DMS153 (cell line): Measurements from ENCODE around the gene P3H2.
"Not testable (repeated sequence)": the region's sequence is repeated elsewhere in the genome, so short reads cannot be mapped to it uniquely, and the experiment has no call there.

ENCODE experiments used
- DNase-seq: peaks from one replicate; lab custom pipeline; 2025; lab: John Stamatoyannopoulos, UW

Gene P3H2

GRCh38 chr3:190084983-190085382 is 35.7 kb downstream of the P3H2 start:
- no peak for DNase-seq

GRCh38 chr3:190083635-190084034 is 37.1 kb downstream of the P3H2 start:
- no peak for DNase-seq

DNA sequence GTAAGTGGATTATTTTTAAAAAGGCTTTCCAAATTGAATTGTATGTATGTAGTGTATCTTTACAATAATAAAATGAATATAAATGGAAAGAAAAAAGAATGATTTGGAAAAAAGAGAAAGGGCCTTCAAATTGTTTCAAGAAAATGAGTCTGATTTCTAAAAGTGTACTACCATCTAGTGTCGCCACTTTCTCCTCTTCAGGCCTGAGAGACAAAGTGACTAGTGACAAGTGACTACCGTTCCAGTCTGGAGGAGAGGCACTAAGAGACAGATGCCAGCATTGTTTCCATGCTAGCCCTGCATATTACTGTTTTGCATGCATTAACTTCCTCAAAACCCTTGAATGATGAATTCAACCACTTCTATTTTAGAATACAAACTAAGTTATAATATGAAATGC is 39.3 kb downstream of the P3H2 start:
- no peak for DNase-seq

- DNase-seq = not testable (repeated sequence)
Measured at GRCh38 chr3:190079173-190079572, 41.5 kb downstream of the P3H2 start.

DNA sequence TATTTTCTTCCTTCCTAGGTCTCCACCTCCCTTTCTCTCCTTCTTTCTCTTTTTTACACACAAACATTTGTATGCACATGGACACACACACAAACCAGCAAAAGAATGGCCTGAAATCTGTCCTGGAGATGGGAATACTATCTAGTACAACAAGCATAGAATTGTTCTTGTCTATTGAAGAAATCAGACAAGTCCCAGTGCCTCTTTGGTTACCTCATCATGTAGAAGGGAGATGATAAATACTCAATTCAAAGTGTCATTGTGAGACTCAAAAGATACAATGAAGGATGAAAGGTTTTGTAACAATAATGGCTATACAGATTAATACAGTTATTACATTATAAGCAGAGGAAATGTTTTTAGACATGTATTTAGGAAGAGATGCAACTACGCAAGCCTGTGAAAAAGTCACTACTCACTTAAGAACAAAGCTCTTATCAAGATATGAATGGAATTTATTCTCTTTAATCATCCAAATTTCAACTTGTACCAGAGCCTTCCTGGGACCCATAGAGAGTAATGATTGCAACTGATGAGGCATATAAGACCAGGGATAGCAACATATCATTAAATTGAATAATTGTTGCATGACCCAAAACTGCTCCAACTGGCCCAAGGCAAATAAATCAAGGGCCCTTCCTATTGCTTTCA is 43.2 kb downstream of the P3H2 start:
- DNase-seq = no peak

GRCh38 chr3:190076601-190077394 is 43.9 kb downstream of the P3H2 start:
- DNase-seq = no peak

- DNase-seq = no peak
Measured at GRCh38 chr3:190076136-190076535, 44.6 kb downstream of the P3H2 start.

- no peak for DNase-seq
Measured at GRCh38 chr3:190074817-190075216, 45.9 kb downstream of the P3H2 start.

GRCh38 chr3:190073264-190074008 is 47.3 kb downstream of the P3H2 start:
- DNase-seq = peak; percentile 54

DNA sequence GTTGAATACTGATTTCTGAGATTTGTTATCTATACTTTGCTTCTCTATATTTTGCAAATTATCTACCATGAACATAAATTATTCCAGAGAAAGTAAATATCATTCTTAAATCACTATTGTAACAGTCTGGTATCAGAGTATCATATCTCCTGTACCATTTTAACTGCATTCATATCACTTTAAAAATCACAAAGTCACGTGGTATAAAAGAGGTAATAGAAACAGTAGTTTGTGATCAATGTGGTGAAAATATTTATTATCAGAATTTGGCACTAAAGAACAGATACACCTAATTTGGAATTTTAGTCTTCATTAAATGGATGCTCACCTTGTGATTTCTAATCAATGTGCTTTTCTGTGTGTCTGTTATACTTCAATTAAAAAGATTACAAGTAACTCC is 47.8 kb downstream of the P3H2 start:
- DNase-seq = no peak

GRCh38 chr3:190071921-190072320 is 48.8 kb downstream of the P3H2 start:
- not testable (repeated sequence) for DNase-seq

- DNase-seq = peak; percentile 61
Measured at GRCh38 chr3:190070622-190071347, 49.9 kb downstream of the P3H2 start.

DNA sequence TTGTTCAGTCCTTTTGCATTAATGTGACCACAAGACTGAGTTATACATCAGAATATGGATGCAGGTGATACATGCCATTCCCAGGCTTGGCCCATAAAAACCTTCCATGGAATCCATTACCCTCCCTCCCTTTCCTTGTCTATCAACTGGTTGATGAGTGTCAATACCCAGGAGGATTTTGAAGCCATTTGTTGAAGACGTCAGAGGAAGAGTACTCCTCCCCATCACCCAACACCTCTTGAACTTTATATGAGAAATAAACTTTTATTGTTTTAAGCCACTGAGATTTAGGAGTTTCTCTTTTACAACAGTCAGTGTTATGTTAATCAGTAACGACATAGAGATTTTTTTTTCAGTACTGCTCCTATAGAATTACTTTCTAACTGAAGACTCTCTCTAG is 55.5 kb downstream of the P3H2 start:
- no peak for DNase-seq

GRCh38 chr3:190064659-190065058 is 56.0 kb downstream of the P3H2 start:
- DNase-seq = no peak

DNA sequence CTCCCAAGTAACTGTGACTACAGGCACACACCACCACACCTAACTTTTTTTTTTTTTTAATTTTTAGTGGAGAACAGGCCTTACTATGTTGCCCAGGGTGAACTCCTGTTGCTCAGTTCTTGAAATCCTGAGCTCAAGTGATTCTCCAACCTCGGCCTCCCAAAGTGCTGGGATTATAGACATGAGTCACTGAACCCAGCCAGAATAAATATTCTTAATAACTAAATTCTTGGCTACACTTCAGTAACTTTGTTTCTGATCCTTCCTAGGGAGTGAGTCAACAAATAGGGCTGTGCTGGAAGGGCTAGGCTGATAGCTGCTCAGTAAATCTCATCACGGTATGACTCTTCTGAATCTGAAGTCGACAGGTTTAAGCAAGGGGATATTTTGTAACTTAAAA is 56.6 kb downstream of the P3H2 start:
- no peak for DNase-seq

GRCh38 chr3:190063490-190063889 is 57.2 kb downstream of the P3H2 start:
- DNase-seq = no peak

DNA sequence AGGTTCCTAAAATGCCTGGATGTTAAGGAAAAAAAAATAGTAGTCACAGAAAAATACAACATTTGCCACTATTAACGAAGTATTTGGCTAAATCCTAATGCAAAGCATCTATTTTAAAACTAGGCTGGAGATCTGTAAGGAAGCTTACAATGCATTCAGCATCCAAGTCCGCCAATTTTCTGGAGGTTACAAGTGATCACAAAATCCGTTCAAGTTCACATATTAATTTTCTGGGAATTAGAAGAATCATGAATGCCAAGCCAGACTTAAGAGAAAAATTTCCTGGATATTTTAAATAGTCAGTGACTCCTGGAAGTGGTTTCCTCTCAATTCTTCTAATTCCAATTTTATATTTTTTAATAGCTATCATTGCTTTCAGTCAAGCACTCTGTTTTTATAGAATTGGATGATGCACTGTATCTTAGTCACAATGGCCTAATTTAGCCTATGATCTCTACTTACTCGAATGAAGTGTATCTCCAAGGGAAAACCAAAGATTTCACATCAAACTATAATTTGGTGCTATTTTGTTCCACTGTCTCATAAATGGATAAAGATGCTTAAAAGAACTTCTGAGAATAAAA is 60.4 kb downstream of the P3H2 start:
- DNase-seq = no peak

- no peak for DNase-seq
Measured at GRCh38 chr3:190059242-190059590, 61.5 kb downstream of the P3H2 start.

DNA sequence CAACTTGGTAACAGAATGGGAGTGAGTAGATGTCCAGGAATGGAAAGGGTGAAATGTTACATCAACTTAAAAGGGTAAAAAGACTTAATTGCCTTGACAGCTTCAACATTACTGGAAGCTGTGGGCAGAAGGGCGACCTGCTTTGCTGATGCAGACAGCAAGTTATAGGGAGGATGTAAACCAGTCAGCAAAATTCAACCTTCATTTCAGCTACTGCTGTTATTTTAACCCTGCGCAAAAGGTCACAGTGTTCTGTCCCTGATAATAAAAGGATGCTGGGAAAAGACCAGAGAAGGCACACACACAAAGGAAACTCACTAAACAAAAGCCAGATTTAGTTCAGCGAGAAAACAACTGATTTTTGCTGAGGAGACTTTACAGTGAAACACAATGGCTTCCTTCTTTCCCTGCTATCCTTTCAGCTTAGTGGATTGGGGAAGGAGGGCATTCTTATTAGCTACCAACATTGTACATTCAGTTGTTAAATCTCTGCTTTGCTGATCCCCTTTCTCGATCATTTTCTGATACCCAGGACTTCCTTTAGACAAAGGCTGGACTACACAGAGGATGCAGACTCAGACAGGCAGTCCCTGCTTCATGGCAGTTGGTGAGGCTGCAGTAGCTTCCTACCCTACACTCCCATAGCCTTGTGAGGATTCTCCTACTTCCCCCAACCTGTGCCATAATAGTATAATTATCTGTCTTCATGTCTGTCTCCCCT is 62.0 kb downstream of the P3H2 start:
- no peak for DNase-seq

DNA sequence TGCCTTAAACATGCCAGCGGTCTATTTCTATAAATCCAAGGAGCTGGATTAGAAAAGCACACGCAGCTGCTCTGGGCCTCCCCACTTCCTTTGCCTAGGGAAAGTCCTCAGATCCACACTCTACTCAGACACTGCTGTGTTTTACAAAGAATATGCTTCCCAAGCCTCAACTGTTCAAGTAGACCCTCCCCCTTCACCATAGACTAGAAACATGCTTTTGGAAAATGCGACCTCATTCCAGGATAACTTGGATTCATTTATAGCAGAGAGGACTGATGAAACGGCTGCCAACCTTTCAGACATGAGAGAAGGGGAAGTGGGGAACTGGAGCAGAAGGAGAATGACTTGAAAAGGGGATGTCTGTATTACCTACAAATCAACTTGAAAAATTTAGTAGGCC is 64.0 kb downstream of the P3H2 start:
- no peak for DNase-seq

GRCh38 chr3:190055773-190056172 is 64.9 kb downstream of the P3H2 start:
- DNase-seq = no peak
